HepG2 (cell line): Measurements from ENCODE around the gene TRMT1L.
A peak's percentile ranks its signal among the peaks of the same experiment; 100 is the strongest.

Source experiments
- ARID2 ChIP-seq: sonication (generic); formaldehyde crosslinking; IDR thresholded peaks from 2 replicates; pipeline ENCODE4 v1.8.1; 2022; ENCODE audit warnings: mild to moderate bottlenecking, missing genetic modification reagents, borderline replicate concordance
- CHD2 ChIP-seq: IDR thresholded peaks from 2 replicates; pipeline ENCODE4 v1.6.1; 2011; ENCODE audit warnings: low read depth, low read length, improper control_type of control experiment
- CTCF ChIP-seq: sonication (generic); formaldehyde crosslinking; IDR thresholded peaks from 2 replicates; pipeline ENCODE4 v1.5.0; 2020; ENCODE audit warnings: mild to moderate bottlenecking, missing genetic modification reagents, moderate library complexity
- POLR2A ChIP-seq, 2 experiments: IDR thresholded peaks; 2 replicates each; pipeline ENCODE4 v1.6.1; 2011; ENCODE audit warnings: low read depth in 2 of 2, low read length in 2 of 2, mild to moderate bottlenecking in 1 of 2, moderate library complexity in 1 of 2; ENCODE audit not compliant: insufficient read depth in 1 of 2
- RNF2 ChIP-seq: fragments of 450-650 bp; conservative IDR thresholded peaks from 2 replicates; pipeline ENCODE4 v1.6.1; 2016; ENCODE audit warnings: low read depth
- SIX1 ChIP-seq: sonication (generic); formaldehyde crosslinking; IDR thresholded peaks from 2 replicates; pipeline ENCODE4 v1.4.0; 2020; ENCODE audit warnings: missing genetic modification reagents, borderline replicate concordance
- SMC3 ChIP-seq: IDR thresholded peaks from 2 replicates; pipeline ENCODE4 v1.6.1; 2011; ENCODE audit warnings: low read length, improper control_type of control experiment
- YY1 ChIP-seq: IDR thresholded peaks from 2 replicates; pipeline ENCODE4 v1.6.1; 2011; ENCODE audit warnings: low read length, low read depth, moderate library complexity, mild to moderate bottlenecking; ENCODE audit not compliant: insufficient read depth, insufficient replicate concordance
- ZBTB1 ChIP-seq: sonication (generic); formaldehyde crosslinking; IDR thresholded peaks from 2 replicates; pipeline ENCODE4 v1.4.0; 2020; ENCODE audit warnings: missing genetic modification reagents, borderline replicate concordance
- ZBTB3 ChIP-seq: sonication (generic); formaldehyde crosslinking; IDR thresholded peaks from 2 replicates; pipeline ENCODE4 v1.4.0; 2020; ENCODE audit warnings: low read depth, mild to moderate bottlenecking, moderate library complexity, missing genetic modification reagents, borderline replicate concordance
- ZMYM2 ChIP-seq: sonication (generic); formaldehyde crosslinking; IDR thresholded peaks from 2 replicates; pipeline ENCODE4 v1.8.0; 2022; ENCODE audit warnings: mild to moderate bottlenecking, missing genetic modification reagents
- ZSCAN5A ChIP-seq: sonication (generic); formaldehyde crosslinking; IDR thresholded peaks from 2 replicates; pipeline ENCODE4 v1.8.0; 2022; ENCODE audit warnings: mild to moderate bottlenecking, missing genetic modification reagents, borderline replicate concordance

- TF ChIP-seq SMC3 (no peak), ZBTB3 (CRISPR knock-in tag) (no peak), SIX1 (no peak), POLR2A (IDR thresholded peaks at IDR 0.05; ENCODE audit: insufficient read depth in 1 of 2, low read depth in 2 of 2, low read length in 2 of 2) (no peak), ZSCAN5A (no peak), ARID2 (no peak), CHD2 (no peak), CTCF (CRISPR knock-in tag) (no peak), YY1 (peak; percentile 82), RNF2 (no peak), ZBTB1 (CRISPR knock-in tag) (no peak), ZMYM2 (CRISPR knock-in tag) (no peak)
Observed at GRCh38 chr1:185156288-185156853, 382 bp downstream of the TRMT1L start.
